Sigmoid colon (tissue), 4 donors: ENCODE data around the gene CD93.

Experiments
- CTCF ChIP-seq, 4 experiments: fragments of 450-650 bp in 3 of 4; fragments of 200-600 bp in 1 of 4; IDR thresholded peaks; one replicate each; pipeline ENCODE4 v1.5.1; 2016 to 2019; ENCODE audit warnings: antibody characterized with exemption in 4 of 4, mild to moderate bottlenecking in 3 of 4, moderate library complexity in 2 of 4
- POLR2AphosphoS5 ChIP-seq, 4 donors: sonication (generic); formaldehyde crosslinking; IDR thresholded peaks; one replicate each; pipeline ENCODE4 v1.6.1; 2017; ENCODE audit warnings: antibody characterized with exemption in 4 of 4

GRCh38 chr20:23132930-23133559 lies 46.9 kb upstream of the CD93 start:
- TF ChIP-seq CTCF (IDR thresholded peaks at IDR 0.05) (no peak), POLR2AphosphoS5 (IDR thresholded peaks at IDR 0.05) (peak in 2 of 4 donors; percentile 6 to 57)
